Bronchial epithelial cell (primary cell): Measurements from ENCODE around the gene TXNL1. TPM values are rescaled to one million over a fixed set of nuclear protein-coding genes. Genes with fewer than 3 reads are reported as not detected.
"Not testable (repeated sequence)": the region's sequence is repeated elsewhere in the genome, so short reads cannot be mapped to it uniquely, and the experiment has no call there.

ENCODE experiments used
- DNase-seq: peaks from one replicate; pipeline ENCODE4 v3.0.0-alpha.2; 2010; ENCODE audit warnings: low read depth
- FAIRE-seq: peaks from 2 replicates; lab custom pipeline; 2011; peaks lifted over from hg19 to GRCh38; lab: Jason Lieb, UNC
- H3K27me3 ChIP-seq: 2 replicates; pipeline ENCODE4 v1.5.1; 2011; ENCODE audit warnings: low read length; ENCODE audit not compliant: control insufficient read depth, insufficient read depth
- H3K36me3 ChIP-seq: 2 replicates; pipeline ENCODE4 v1.5.1; 2011; ENCODE audit warnings: low read length; ENCODE audit not compliant: control insufficient read depth, insufficient read depth
- H3K4me3 ChIP-seq: 2 replicates; pipeline ENCODE4 v1.5.1; 2011; ENCODE audit warnings: mild to moderate bottlenecking, low read depth, low read length, control low read depth
- CTCF ChIP-seq: IDR thresholded peaks from 2 replicates; pipeline ENCODE4 v1.5.1; 2011; ENCODE audit warnings: mild to moderate bottlenecking, moderate library complexity, low read length, control low read depth, inconsistent platforms; ENCODE audit not compliant: insufficient read depth, severe bottlenecking
- total RNA-seq: library from RNA; depleted of rRNA; stranded (reverse); fragments of >200 nt; gene quantifications from 2 replicates; pipeline ENCODE4 v1.2.1, GENCODE V29; 2014

The TXNL1 gene
- total RNA-seq, 1 donor from 2014 or later: 30.3 TPM

- H3K27me3 ChIP-seq: no peaks in the 10 kb centered on the region
- no peak for FAIRE-seq
- DNase-seq: no peak
- H3K4me3 ChIP-seq: no peak overlapping the region
- no peak for TF ChIP-seq CTCF
- no peaks in the 10 kb centered on the region for H3K36me3 ChIP-seq
Measured at GRCh38 chr18:56660655-56661054, 22.3 kb upstream of the TXNL1 start.

- TF ChIP-seq CTCF: no peak
- Histone ChIP-seq H3K4me3 (no peak overlapping the region), H3K36me3 (no peaks in the 10 kb centered on the region), H3K27me3 (no peaks in the 10 kb centered on the region)
- DNase-seq: no peak
- FAIRE-seq: no peak
Measured at GRCh38 chr18:56659111-56659510, 20.7 kb upstream of the TXNL1 start.

- Histone ChIP-seq H3K36me3 (no peaks in the 10 kb centered on the region), H3K4me3 (no peak overlapping the region), H3K27me3 (no peaks in the 10 kb centered on the region)
- no peak for FAIRE-seq
- TF ChIP-seq CTCF: no peak
- no peak for DNase-seq
Measured at GRCh38 chr18:56658261-56658660, 19.9 kb upstream of the TXNL1 start.

GRCh38 chr18:56654280-56654679 is 15.9 kb upstream of the TXNL1 start:
- not testable (repeated sequence) for H3K4me3 ChIP-seq, DNase-seq, FAIRE-seq, H3K36me3 ChIP-seq, H3K27me3 ChIP-seq

- H3K27me3 ChIP-seq: no peaks in the 10 kb centered on the region
- DNase-seq (no peak), FAIRE-seq (no peak)
- no peaks in the 10 kb centered on the region for H3K36me3 ChIP-seq
- TF ChIP-seq CTCF: no peak
- H3K4me3 ChIP-seq: no peak overlapping the region
Measured at GRCh38 chr18:56652802-56653201, 14.4 kb upstream of the TXNL1 start.

- no peak for TF ChIP-seq CTCF
- Histone ChIP-seq H3K27me3 (no peaks in the 10 kb centered on the region), H3K36me3 (no peaks in the 10 kb centered on the region), H3K4me3 (peak overlapping the region; percentile 89)
- DNase-seq: no peak
- FAIRE-seq: no peak
Measured at GRCh38 chr18:56651771-56652092, 13.3 kb upstream of the TXNL1 start.
